MM.1S (cell line): ENCODE data around the gene PYGL.
"Not testable (repeated sequence)": the region's sequence is repeated elsewhere in the genome, so short reads cannot be mapped to it uniquely, and the experiment has no call there.

Experiments used
- DNase-seq: peaks from one replicate; pipeline ENCODE4 v3.0.0-alpha.2; 2015
- H2AFZ ChIP-seq: fragments of 300-600 bp; sonication (generic); 2 replicates; pipeline ENCODE4 v1.6.0; 2016; ENCODE audit warnings: antibody characterized with exemption, low read length
- H3F3A ChIP-seq: fragments of 300-600 bp; sonication (generic); 2 replicates; pipeline ENCODE4 v1.6.1; 2016; ENCODE audit warnings: mild to moderate bottlenecking, antibody characterized with exemption, low read length, moderate library complexity, mixed read lengths; ENCODE audit not compliant: insufficient read depth
- H3K27ac ChIP-seq: fragments of 300-600 bp; sonication (generic); 2 replicates; pipeline ENCODE4 v1.5.1; 2016; ENCODE audit warnings: mild to moderate bottlenecking, low read length
- H3K27me3 ChIP-seq: fragments of 300-600 bp; sonication (generic); replicated peaks from 2 replicates; pipeline ENCODE4 v1.6.0; 2016; ENCODE audit warnings: low read length; ENCODE audit not compliant: insufficient read depth
- H3K36me3 ChIP-seq: fragments of 300-600 bp; sonication (generic); replicated peaks from 2 replicates; pipeline ENCODE4 v1.6.1; 2016; ENCODE audit warnings: mild to moderate bottlenecking, low read length, mixed read lengths; ENCODE audit not compliant: insufficient read depth
- H3K4me1 ChIP-seq: fragments of 300-600 bp; sonication (generic); 2 replicates; pipeline ENCODE4 v1.6.1; 2016; ENCODE audit warnings: low read length, mixed read lengths
- H3K4me2 ChIP-seq: fragments of 300-600 bp; sonication (generic); 2 replicates; pipeline ENCODE4 v1.6.0; 2016; ENCODE audit warnings: low read depth, low read length
- H3K4me3 ChIP-seq: fragments of 300-600 bp; sonication (generic); 2 replicates; pipeline ENCODE4 v1.5.1; 2016; ENCODE audit warnings: low read length, mixed read lengths
- H3K79me2 ChIP-seq: fragments of 300-600 bp; sonication (generic); 2 replicates; pipeline ENCODE4 v1.6.1; 2016; ENCODE audit warnings: mixed run types, low read length, mixed read lengths
- H3K9ac ChIP-seq: fragments of 300-600 bp; sonication (generic); 2 replicates; pipeline ENCODE4 v1.6.1; 2016; ENCODE audit warnings: low read length, mixed read lengths
- H3K9me2 ChIP-seq: fragments of 300-600 bp; sonication (generic); replicated peaks from 2 replicates; pipeline ENCODE4 v1.6.1; 2016; ENCODE audit warnings: mild to moderate bottlenecking, low read length, mixed read lengths; ENCODE audit not compliant: insufficient read depth
- H3K9me3 ChIP-seq: fragments of 300-600 bp; sonication (generic); replicated peaks from 2 replicates; pipeline ENCODE4 v1.6.1; 2016; ENCODE audit warnings: mild to moderate bottlenecking, low read length, mixed read lengths; ENCODE audit not compliant: insufficient read depth
- H4K20me1 ChIP-seq: fragments of 300-600 bp; sonication (generic); 2 replicates; pipeline ENCODE4 v1.6.1; 2016; ENCODE audit warnings: mild to moderate bottlenecking, low read length, moderate library complexity, mixed read lengths; ENCODE audit not compliant: insufficient read depth
- EZH2 ChIP-seq: fragments of 300-600 bp; sonication (generic); optimal IDR thresholded peaks from 2 replicates; pipeline ENCODE3; 2017; ENCODE audit warnings: low read depth, mild to moderate bottlenecking, antibody characterized with exemption, low read length, mixed read lengths
- EZH2phosphoT487 ChIP-seq: fragments of 300-600 bp; sonication (generic); IDR thresholded peaks from 2 replicates; pipeline ENCODE4 v1.6.1; 2018; ENCODE audit warnings: antibody characterized with exemption, low read length
- TF ChIP-seq, protein P1 (sequence below): fragments of 300-600 bp; sonication (generic); IDR thresholded peaks from 2 replicates; pipeline ENCODE4 v1.5.1; 2016; ENCODE audit warnings: antibody characterized with exemption, low read length, mixed read lengths

PYGL gene

DNA sequence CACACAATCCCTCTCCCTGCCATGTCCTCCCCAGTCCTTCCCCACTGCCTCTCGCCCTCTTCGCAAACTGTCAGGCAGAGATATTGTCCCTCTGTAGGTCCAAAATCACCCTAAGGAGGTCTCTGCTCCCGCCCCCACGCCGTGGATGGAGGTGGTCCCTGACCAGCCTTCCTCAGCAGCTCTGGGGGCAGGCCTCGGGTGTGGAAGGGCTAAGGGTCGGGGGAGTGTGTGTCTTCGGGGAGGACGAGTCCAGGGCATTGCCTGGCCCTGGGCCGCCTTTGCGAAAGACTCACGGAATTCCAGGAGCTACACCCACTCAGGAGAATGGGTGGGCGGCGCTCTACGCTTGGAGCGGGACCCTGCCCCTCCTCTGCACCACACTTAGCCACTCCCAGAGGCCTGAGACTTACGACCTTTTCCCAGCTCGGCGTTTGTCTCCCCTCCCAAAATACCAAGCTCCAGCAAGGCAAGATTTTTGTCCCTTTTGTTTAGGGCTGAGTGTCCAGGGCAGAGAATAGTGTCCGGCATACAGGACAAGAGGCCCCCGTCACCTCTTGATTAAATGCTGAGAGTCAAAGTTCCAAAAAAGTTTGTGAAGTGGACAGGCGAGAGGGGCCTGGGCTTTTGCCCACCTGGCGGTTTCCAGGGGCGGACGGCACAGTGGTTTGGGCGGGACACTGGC, 881 bp downstream of the PYGL start:
- Histone ChIP-seq H3K9me3 (no peaks in the 10 kb centered on the region), H3K36me3 (no peaks in the 10 kb centered on the region), H3K27me3 (no peaks in the 10 kb centered on the region), H3K79me2 (no peaks in the 10 kb centered on the region), H3K4me1 (no peaks in the 10 kb centered on the region), H4K20me1 (no peaks in the 10 kb centered on the region), H3K9ac (no peak overlapping the region), H3K9me2 (no peaks in the 10 kb centered on the region), H3K4me3 (no peak overlapping the region), H3K27ac (no peak overlapping the region), H3K4me2 (peak overlapping the region; percentile 77; the same call in 1 of the 2 replicates), H3F3A (no peaks in the 10 kb centered on the region), H2AFZ (0 out of 2 replicates have a peak overlapping the region, but pooled peaks have one; percentile 78)
- TF ChIP-seq EZH2 = no peak
- TF ChIP-seq EZH2phosphoT487 = no peak
- TF ChIP-seq, protein P1, sequence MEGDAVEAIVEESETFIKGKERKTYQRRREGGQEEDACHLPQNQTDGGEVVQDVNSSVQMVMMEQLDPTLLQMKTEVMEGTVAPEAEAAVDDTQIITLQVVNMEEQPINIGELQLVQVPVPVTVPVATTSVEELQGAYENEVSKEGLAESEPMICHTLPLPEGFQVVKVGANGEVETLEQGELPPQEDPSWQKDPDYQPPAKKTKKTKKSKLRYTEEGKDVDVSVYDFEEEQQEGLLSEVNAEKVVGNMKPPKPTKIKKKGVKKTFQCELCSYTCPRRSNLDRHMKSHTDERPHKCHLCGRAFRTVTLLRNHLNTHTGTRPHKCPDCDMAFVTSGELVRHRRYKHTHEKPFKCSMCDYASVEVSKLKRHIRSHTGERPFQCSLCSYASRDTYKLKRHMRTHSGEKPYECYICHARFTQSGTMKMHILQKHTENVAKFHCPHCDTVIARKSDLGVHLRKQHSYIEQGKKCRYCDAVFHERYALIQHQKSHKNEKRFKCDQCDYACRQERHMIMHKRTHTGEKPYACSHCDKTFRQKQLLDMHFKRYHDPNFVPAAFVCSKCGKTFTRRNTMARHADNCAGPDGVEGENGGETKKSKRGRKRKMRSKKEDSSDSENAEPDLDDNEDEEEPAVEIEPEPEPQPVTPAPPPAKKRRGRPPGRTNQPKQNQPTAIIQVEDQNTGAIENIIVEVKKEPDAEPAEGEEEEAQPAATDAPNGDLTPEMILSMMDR = no peak
- DNase-seq = no peak

DNA sequence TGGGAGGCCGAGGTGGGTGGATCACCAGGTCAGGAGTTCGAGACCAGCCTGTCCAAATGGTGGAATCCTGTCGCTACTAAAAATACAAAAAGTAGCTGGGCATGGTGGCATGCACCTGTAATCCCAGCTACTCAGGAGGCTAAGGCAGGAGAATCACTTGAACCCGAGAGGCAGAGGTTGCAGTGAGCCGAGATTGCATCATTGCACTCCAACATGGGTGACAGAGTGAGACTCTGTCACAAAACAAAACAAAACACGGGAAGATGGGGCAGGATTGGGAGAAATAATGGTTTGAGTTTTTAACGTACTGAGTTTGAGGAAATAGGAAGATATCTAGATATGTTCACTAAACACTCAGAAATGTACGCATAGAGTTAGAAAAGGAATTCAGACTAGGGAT, 2.6 kb downstream of the PYGL start:
- not testable (repeated sequence) for H3K4me3 ChIP-seq, H4K20me1 ChIP-seq, H3K4me2 ChIP-seq, H3K36me3 ChIP-seq, H2AFZ ChIP-seq, H3K27me3 ChIP-seq, H3K9me3 ChIP-seq, H3K9ac ChIP-seq, H3F3A ChIP-seq, H3K4me1 ChIP-seq, H3K79me2 ChIP-seq, DNase-seq, H3K9me2 ChIP-seq, H3K27ac ChIP-seq

DNA sequence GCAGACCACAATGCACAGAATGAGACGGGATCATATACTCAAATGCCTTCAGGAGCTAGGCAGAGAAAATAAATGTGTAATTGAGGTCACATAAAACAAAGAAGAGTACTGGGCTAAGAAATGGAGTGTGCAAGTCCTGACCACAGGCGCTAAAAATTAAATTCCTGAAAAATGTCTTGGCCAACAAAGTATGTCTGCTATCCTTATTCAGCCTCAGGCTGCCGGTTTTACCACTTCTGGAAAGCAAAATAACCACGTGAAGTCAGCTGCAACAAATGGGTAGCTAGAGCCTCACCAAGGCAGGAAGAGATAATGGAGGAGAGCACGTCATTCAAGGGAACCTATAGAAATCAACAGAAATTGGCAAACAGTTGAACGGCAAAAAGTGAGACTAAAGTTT, 3.1 kb downstream of the PYGL start:
- no peak overlapping the region for H3K4me2 ChIP-seq
- no peaks in the 10 kb centered on the region for H3K4me1 ChIP-seq
- H3K9ac ChIP-seq = no peak overlapping the region
- H3K27me3 ChIP-seq = no peaks in the 10 kb centered on the region
- no peaks in the 10 kb centered on the region for H3K79me2 ChIP-seq
- H3K9me3 ChIP-seq = no peaks in the 10 kb centered on the region
- H3K36me3 ChIP-seq = no peaks in the 10 kb centered on the region
- no peak for TF ChIP-seq EZH2phosphoT487
- H4K20me1 ChIP-seq = no peaks in the 10 kb centered on the region
- H3K9me2 ChIP-seq = no peaks in the 10 kb centered on the region
- H3F3A ChIP-seq = no peaks in the 10 kb centered on the region
- no peak overlapping the region for H2AFZ ChIP-seq
- no peak for DNase-seq
- H3K4me3 ChIP-seq = no peak overlapping the region
- no peak overlapping the region for H3K27ac ChIP-seq

DNA sequence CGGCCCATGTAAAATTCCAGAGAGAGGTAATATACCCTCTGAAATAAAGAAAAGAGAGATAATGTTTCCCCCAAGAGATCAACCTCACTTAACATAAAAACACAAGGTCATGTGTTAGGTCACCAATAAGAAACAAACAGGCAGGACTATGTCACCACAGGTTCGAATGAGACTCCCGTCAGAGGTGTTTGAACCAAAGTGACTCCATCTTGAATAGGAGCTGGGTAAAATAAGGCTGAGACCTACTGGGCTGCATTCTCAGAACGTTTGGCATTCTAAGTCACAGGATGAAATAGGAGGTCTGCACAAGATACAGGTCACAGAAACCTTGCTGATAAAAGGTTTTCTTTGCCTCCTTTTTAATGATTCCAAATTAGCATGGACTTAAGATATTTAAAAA, 6.5 kb downstream of the PYGL start:
- H3K4me3 ChIP-seq = no peak overlapping the region
- no peaks in the 10 kb centered on the region for H3K27me3 ChIP-seq
- TF ChIP-seq, protein P1 = no peak
- TF ChIP-seq EZH2phosphoT487 (no peak), EZH2 (no peak)
- H3K9me3 ChIP-seq = no peaks in the 10 kb centered on the region
- no peaks in the 10 kb centered on the region for H4K20me1 ChIP-seq
- H3K36me3 ChIP-seq = no peaks in the 10 kb centered on the region
- no peaks in the 10 kb centered on the region for H3K79me2 ChIP-seq
- no peak overlapping the region for H3K4me2 ChIP-seq
- no peaks in the 10 kb centered on the region for H3F3A ChIP-seq
- H3K9me2 ChIP-seq = no peaks in the 10 kb centered on the region
- DNase-seq = no peak
- no peak overlapping the region for H3K27ac ChIP-seq
- no peak overlapping the region for H2AFZ ChIP-seq
- H3K4me1 ChIP-seq = no peaks in the 10 kb centered on the region
- no peak overlapping the region for H3K9ac ChIP-seq
